ENCODE measurements around the gene PACRG.

DNA sequence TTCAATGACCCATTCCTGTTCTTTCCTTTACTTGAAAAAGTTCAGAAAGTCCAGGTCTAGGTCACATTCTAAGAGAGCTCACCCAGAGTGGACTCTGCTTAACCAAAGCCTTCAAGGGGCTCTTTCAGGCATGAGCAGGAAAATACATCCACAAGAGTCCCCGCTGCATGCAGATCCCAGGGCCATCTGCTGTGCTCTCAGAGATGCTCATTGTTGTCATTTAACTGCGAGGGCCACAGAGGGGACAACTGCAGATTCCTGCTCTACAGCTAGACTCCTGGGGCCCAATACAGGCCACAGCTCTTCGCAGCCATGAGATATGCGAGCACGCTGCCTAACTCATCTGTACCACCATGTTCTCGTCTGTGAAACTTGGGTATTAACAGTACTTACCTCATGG lies 391.2 kb downstream of the PACRG start:
- TF ChIP-seq, protein P1, sequence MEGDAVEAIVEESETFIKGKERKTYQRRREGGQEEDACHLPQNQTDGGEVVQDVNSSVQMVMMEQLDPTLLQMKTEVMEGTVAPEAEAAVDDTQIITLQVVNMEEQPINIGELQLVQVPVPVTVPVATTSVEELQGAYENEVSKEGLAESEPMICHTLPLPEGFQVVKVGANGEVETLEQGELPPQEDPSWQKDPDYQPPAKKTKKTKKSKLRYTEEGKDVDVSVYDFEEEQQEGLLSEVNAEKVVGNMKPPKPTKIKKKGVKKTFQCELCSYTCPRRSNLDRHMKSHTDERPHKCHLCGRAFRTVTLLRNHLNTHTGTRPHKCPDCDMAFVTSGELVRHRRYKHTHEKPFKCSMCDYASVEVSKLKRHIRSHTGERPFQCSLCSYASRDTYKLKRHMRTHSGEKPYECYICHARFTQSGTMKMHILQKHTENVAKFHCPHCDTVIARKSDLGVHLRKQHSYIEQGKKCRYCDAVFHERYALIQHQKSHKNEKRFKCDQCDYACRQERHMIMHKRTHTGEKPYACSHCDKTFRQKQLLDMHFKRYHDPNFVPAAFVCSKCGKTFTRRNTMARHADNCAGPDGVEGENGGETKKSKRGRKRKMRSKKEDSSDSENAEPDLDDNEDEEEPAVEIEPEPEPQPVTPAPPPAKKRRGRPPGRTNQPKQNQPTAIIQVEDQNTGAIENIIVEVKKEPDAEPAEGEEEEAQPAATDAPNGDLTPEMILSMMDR (IDR thresholded peaks at IDR 0.05), result no peak
- TF ChIP-seq EP300 (IDR thresholded peaks at IDR 0.05), result no peak
- TF ChIP-seq POLR2A (IDR thresholded peaks at IDR 0.05), result no peak
